SK-N-SH (cell line): ENCODE results near the gene NUDT22.

Experiments
- EZH2phosphoT487 ChIP-seq: fragments of 200-600 bp; sonication (generic); IDR thresholded peaks from 2 replicates; pipeline ENCODE4 v1.6.1; 2017; ENCODE audit warnings: low read depth, mixed run types, mild to moderate bottlenecking, antibody characterized with exemption, moderate library complexity, borderline replicate concordance
- JUND ChIP-seq: IDR thresholded peaks from 2 replicates; pipeline ENCODE4 v1.4.0; 2012
- POLR2AphosphoS5 ChIP-seq: IDR thresholded peaks from 2 replicates; pipeline ENCODE4 v1.6.1; 2012; ENCODE audit warnings: low read depth, low read length
- TAF1 ChIP-seq: IDR thresholded peaks from 2 replicates; pipeline ENCODE4 v1.6.1; 2012; ENCODE audit warnings: low read depth, mild to moderate bottlenecking, low read length, moderate library complexity, borderline replicate concordance
- YY1 ChIP-seq: IDR thresholded peaks from 2 replicates; pipeline ENCODE4 v1.4.0; 2012; ENCODE audit warnings: low read depth, mild to moderate bottlenecking
- TF ChIP-seq, protein P1 (sequence below): IDR thresholded peaks from 2 replicates; pipeline ENCODE4 v1.4.0; 2012; ENCODE audit warnings: low read depth, borderline replicate concordance
- TF ChIP-seq, protein P2 (sequence below): fragments of 200-600 bp; sonication (generic); IDR thresholded peaks from 2 replicates; pipeline ENCODE4 v1.6.1; 2017; ENCODE audit warnings: antibody characterized with exemption, mild to moderate bottlenecking, moderate library complexity

- TF ChIP-seq TAF1 (no peak), EZH2phosphoT487 (no peak), POLR2AphosphoS5 (no peak), YY1 (no peak), JUND (no peak)
- TF ChIP-seq, protein P1, sequence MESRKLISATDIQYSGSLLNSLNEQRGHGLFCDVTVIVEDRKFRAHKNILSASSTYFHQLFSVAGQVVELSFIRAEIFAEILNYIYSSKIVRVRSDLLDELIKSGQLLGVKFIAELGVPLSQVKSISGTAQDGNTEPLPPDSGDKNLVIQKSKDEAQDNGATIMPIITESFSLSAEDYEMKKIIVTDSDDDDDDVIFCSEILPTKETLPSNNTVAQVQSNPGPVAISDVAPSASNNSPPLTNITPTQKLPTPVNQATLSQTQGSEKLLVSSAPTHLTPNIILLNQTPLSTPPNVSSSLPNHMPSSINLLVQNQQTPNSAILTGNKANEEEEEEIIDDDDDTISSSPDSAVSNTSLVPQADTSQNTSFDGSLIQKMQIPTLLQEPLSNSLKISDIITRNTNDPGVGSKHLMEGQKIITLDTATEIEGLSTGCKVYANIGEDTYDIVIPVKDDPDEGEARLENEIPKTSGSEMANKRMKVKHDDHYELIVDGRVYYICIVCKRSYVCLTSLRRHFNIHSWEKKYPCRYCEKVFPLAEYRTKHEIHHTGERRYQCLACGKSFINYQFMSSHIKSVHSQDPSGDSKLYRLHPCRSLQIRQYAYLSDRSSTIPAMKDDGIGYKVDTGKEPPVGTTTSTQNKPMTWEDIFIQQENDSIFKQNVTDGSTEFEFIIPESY = no peak
- TF ChIP-seq, protein P2, sequence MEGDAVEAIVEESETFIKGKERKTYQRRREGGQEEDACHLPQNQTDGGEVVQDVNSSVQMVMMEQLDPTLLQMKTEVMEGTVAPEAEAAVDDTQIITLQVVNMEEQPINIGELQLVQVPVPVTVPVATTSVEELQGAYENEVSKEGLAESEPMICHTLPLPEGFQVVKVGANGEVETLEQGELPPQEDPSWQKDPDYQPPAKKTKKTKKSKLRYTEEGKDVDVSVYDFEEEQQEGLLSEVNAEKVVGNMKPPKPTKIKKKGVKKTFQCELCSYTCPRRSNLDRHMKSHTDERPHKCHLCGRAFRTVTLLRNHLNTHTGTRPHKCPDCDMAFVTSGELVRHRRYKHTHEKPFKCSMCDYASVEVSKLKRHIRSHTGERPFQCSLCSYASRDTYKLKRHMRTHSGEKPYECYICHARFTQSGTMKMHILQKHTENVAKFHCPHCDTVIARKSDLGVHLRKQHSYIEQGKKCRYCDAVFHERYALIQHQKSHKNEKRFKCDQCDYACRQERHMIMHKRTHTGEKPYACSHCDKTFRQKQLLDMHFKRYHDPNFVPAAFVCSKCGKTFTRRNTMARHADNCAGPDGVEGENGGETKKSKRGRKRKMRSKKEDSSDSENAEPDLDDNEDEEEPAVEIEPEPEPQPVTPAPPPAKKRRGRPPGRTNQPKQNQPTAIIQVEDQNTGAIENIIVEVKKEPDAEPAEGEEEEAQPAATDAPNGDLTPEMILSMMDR = no peak
These were observed 6.9 kb downstream of the NUDT22 start for GRCh38 chr11:64232967-64233315.
